ENCODE results near the gene HMG20B. TPM values are rescaled to one million over a fixed set of nuclear protein-coding genes. Genes with fewer than 3 reads are reported as not detected.

HMG20B gene
- total RNA-seq, 1 donor from 2014 or later: 51.4 TPM

GRCh38 chr19:3533563-3534216 lies 39.1 kb upstream of the HMG20B start:
- H3K27ac ChIP-seq: no peak overlapping the region
- no peaks in the 10 kb centered on the region for H3K9me3 ChIP-seq (ENCODE audit: low read depth)
- no peak overlapping the region for H3K9ac ChIP-seq
- no peaks in the 10 kb centered on the region for H3K4me1 ChIP-seq
- H2AFZ ChIP-seq (replicated peaks): no peak overlapping the region
- no peak for TF ChIP-seq EZH2phosphoT487 (IDR thresholded peaks at IDR 0.05)
- TF ChIP-seq EZH2 (IDR thresholded peaks at IDR 0.05): no peak
- TF ChIP-seq, protein P1, sequence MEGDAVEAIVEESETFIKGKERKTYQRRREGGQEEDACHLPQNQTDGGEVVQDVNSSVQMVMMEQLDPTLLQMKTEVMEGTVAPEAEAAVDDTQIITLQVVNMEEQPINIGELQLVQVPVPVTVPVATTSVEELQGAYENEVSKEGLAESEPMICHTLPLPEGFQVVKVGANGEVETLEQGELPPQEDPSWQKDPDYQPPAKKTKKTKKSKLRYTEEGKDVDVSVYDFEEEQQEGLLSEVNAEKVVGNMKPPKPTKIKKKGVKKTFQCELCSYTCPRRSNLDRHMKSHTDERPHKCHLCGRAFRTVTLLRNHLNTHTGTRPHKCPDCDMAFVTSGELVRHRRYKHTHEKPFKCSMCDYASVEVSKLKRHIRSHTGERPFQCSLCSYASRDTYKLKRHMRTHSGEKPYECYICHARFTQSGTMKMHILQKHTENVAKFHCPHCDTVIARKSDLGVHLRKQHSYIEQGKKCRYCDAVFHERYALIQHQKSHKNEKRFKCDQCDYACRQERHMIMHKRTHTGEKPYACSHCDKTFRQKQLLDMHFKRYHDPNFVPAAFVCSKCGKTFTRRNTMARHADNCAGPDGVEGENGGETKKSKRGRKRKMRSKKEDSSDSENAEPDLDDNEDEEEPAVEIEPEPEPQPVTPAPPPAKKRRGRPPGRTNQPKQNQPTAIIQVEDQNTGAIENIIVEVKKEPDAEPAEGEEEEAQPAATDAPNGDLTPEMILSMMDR (IDR thresholded peaks at IDR 0.05): no peak
- H4K20me1 ChIP-seq (ENCODE audit: low read depth): peaks cover 18% of the 10 kb centered on the region
- H3F3A ChIP-seq (ENCODE audit: low read depth): peaks cover 2% of the 10 kb centered on the region
- peaks cover 10% of the 10 kb centered on the region for H3K27me3 Mint-ChIP-seq (ENCODE audit: insufficient read depth, low read depth)
- no peaks in the 10 kb centered on the region for H3K27me3 ChIP-seq
- no peak overlapping the region for H3K4me2 ChIP-seq
- H3K9me3 Mint-ChIP-seq: no peaks in the 10 kb centered on the region
- no peaks in the 10 kb centered on the region for H3K36me3 ChIP-seq
- no peak for DNase-seq (ENCODE audit: low spot score)
- H3K4me3 ChIP-seq: no peak overlapping the region
- H3K4me3 Mint-ChIP-seq: no peak overlapping the region
- H3K79me2 ChIP-seq (ENCODE audit: low read depth): no peaks in the 10 kb centered on the region
- H3K36me3 Mint-ChIP-seq: peaks cover 14% of the 10 kb centered on the region
- H3K4me1 Mint-ChIP-seq: peaks cover 7% of the 10 kb centered on the region
- no peak overlapping the region for H3K27ac Mint-ChIP-seq

- Histone ChIP-seq H3K27ac (no peak overlapping the region), H3K4me1 (no peaks in the 10 kb centered on the region), H3K27me3 (no peaks in the 10 kb centered on the region), H3K9ac (no peak overlapping the region), H3F3A (ENCODE audit: low read depth) (peaks cover 6% of the 10 kb centered on the region), H3K9me3 (ENCODE audit: low read depth) (no peaks in the 10 kb centered on the region), H3K79me2 (ENCODE audit: low read depth) (no peaks in the 10 kb centered on the region), H3K4me2 (no peak overlapping the region), H3K36me3 (no peaks in the 10 kb centered on the region), H2AFZ (replicated peaks) (no peak overlapping the region), H4K20me1 (ENCODE audit: low read depth) (peaks cover 27% of the 10 kb centered on the region), H3K4me3 (no peak overlapping the region)
- TF ChIP-seq EZH2phosphoT487 (IDR thresholded peaks at IDR 0.05) (no peak), EZH2 (IDR thresholded peaks at IDR 0.05) (no peak)
- TF ChIP-seq, protein P1 (IDR thresholded peaks at IDR 0.05): no peak
- Mint-ChIP-seq H3K27me3 (ENCODE audit: insufficient read depth, low read depth) (peaks cover 10% of the 10 kb centered on the region), H3K9me3 (no peaks in the 10 kb centered on the region), H3K4me1 (peaks cover 12% of the 10 kb centered on the region), H3K4me3 (no peak overlapping the region), H3K36me3 (peaks cover 16% of the 10 kb centered on the region), H3K27ac (no peak overlapping the region)
- no peak for DNase-seq (ENCODE audit: low spot score)
Measured at GRCh38 chr19:3534375-3535234, 38.1 kb upstream of the HMG20B start.

DNA sequence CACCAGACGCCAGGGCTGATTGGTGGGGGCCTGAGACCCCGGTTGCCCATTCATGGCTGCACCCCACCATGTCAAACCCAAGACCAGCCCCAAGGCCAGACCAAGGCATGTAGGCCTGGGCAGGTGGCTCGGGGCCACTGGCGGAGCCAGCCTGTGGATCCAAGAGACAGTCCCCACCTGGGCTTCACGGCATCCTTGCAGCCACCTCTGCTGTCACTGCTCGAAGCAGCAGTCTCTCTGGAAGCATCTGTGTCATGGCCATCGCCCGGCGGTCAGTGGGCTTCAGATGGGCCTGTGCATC lies 37.6 kb upstream of the HMG20B start:
- Histone ChIP-seq H4K20me1 (ENCODE audit: low read depth) (peaks cover 31% of the 10 kb centered on the region), H2AFZ (replicated peaks) (no peak overlapping the region), H3K27me3 (no peaks in the 10 kb centered on the region), H3K4me3 (no peak overlapping the region), H3K9me3 (ENCODE audit: low read depth) (no peaks in the 10 kb centered on the region), H3K4me2 (no peak overlapping the region), H3K9ac (no peak overlapping the region), H3F3A (ENCODE audit: low read depth) (peaks cover 6% of the 10 kb centered on the region), H3K36me3 (no peaks in the 10 kb centered on the region), H3K79me2 (ENCODE audit: low read depth) (no peaks in the 10 kb centered on the region), H3K4me1 (no peaks in the 10 kb centered on the region), H3K27ac (no peak overlapping the region)
- no peaks in the 10 kb centered on the region for H3K9me3 Mint-ChIP-seq
- no peak for TF ChIP-seq EZH2phosphoT487 (IDR thresholded peaks at IDR 0.05)
- TF ChIP-seq, protein P1 (IDR thresholded peaks at IDR 0.05): no peak
- TF ChIP-seq EZH2 (IDR thresholded peaks at IDR 0.05): no peak
- no peak overlapping the region for H3K27ac Mint-ChIP-seq
- peaks cover 10% of the 10 kb centered on the region for H3K27me3 Mint-ChIP-seq (ENCODE audit: insufficient read depth, low read depth)
- DNase-seq (ENCODE audit: low spot score): no peak
- peaks cover 13% of the 10 kb centered on the region for H3K4me1 Mint-ChIP-seq
- peaks cover 18% of the 10 kb centered on the region for H3K36me3 Mint-ChIP-seq
- H3K4me3 Mint-ChIP-seq: no peak overlapping the region
